ENCODE measurements around the gene DGKB.

DNA sequence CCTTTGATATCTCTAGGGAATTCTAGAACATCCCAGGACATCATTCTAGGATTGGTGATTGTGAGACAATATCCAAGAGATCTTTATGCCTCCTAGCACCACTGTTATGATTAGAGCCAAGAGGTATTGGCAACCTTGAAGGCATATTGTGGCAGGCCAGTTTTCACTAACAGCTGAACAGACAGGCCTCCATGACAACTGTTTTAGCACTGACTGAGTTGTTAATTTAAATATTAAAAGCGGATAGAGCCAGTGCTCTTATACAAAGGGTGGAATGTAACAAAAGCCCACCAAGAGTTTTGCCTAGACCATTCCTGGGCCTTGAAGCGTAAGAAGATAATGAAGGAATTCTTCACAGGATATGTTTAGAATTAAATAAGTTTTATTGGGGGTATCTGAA lies 131.9 kb downstream of the DGKB start:
- TF ChIP-seq, protein P1, sequence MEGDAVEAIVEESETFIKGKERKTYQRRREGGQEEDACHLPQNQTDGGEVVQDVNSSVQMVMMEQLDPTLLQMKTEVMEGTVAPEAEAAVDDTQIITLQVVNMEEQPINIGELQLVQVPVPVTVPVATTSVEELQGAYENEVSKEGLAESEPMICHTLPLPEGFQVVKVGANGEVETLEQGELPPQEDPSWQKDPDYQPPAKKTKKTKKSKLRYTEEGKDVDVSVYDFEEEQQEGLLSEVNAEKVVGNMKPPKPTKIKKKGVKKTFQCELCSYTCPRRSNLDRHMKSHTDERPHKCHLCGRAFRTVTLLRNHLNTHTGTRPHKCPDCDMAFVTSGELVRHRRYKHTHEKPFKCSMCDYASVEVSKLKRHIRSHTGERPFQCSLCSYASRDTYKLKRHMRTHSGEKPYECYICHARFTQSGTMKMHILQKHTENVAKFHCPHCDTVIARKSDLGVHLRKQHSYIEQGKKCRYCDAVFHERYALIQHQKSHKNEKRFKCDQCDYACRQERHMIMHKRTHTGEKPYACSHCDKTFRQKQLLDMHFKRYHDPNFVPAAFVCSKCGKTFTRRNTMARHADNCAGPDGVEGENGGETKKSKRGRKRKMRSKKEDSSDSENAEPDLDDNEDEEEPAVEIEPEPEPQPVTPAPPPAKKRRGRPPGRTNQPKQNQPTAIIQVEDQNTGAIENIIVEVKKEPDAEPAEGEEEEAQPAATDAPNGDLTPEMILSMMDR (IDR thresholded peaks at IDR 0.05) = no peak
- TF ChIP-seq POLR2A (IDR thresholded peaks at IDR 0.05) = no peak
